ENCODE data around the gene GLIPR2.

The GLIPR2 gene

DNA sequence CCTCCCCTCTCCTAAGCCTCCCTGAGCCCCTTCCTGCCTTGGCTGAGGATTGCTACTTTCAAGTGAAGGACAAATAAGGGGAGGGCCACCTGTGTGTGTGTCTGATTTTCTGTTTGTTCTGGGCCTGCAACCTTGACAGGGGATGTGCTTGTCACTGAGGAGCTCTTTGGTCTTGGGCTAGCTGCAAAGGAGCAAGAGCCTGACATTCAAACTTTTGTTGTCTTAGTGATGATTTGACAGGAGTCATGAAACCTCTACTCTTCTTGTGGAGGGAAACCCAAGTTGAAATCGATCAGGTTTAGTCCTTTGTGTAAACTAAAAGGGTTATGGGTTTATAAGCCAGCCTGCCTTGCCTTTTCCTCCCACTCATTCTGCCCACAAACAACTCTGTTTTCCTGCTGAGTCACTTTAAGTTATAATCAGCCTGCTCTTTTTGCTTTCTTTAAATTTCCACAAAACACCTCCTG is 71.0 kb downstream of the GLIPR2 start:
- DNase-seq = no peak

DNA sequence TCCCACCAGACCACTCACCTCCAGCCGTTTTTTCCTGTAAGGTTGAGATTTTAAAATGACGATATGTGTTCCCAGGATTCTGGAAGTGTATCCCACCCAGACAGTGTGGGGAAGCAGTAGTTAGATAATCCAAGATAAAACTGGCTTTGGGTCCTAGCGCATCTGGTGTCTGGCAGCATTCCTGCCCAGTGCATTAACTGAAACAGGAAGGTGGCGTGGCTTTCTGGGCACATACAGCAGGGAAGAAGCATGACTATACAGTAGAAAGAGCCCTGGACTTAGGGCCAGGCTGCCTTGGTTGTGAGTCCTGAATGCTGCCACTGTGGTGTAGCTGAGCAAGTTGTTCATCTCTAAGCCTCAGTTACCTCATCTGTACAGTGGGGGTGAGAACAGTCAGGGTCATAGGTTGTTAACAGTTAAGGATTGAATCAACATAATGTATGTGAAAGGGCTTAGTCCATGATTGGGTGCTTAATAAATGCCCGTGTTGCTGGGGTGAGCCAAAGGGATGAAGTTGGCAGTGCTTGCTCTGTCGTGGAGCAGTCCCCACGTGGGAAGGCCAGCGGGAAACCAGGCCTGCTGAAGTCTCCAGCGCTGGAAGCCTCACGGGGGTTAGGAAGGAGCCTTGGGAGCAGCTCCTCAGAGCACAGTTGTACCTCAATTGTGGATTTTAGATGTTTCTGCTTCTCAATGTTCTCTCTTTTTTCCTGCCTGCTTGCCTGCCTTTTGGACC is 72.2 kb downstream of the GLIPR2 start:
- no peak for DNase-seq

DNA sequence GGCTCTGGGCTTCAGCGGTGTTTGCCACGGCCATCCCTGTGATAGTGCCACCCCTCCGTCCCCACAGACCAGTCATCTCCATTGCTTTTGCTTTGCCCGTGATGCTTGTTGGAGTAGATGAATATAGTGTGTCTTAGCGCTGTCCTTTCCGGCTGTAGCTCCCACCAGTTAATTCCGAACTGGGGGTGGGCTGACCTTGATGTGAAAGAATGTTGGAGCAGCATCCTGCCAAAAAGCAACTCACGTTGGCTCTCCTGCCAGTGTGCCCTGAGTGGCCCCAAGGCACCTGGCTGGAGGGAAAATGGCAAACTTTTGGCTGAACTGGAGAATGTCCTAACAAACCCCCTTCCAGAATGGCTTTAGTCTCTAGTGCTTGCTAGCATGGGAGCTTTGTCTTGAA is 74.2 kb downstream of the GLIPR2 start:
- DNase-seq = no peak

DNA sequence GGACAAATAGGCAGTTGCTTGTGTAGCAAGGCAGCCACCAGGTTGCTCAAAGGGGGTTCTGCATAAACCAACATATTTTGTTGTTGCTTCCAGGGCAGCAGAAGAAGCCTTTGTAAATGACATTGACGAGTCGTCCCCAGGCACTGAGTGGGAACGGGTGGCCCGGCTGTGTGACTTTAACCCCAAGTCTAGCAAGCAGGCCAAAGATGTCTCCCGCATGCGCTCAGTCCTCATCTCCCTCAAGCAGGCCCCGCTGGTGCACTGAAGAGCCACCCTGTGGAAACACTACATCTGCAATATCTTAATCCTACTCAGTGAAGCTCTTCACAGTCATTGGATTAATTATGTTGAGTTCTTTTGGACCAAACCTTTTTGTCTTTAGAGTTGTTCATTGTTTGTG is 75.0 kb downstream of the GLIPR2 start:
- DNase-seq = no peak

DNA sequence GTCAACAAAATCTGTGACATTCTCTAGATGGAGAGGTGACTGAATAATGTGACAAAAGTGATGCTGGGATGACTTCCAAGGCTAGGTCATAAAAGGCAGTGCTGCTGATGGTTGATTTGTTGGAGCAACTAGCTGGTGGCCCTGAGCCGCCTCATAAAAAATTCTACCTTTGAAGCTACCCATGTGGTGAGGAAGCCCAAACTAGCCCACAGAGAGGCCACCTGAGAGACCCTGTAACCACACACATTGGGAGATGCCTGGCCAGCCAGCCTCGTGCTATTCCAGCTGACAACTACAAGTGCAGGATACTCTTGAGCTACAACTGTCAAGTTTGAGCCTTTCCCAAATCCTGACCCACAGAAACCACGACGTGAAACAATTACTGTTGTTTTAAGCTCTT is 76.9 kb downstream of the GLIPR2 start:
- DNase-seq = no peak
